ENCODE measurements around the gene MYBPH. TPM values are rescaled to one million over a fixed set of nuclear protein-coding genes. Genes with fewer than 3 reads are reported as not detected.

The MYBPH gene
- total and polyA plus RNA-seq, 10 donors: 0.09 to 2.7 (median 0.32) TPM; not detected in 3

GRCh38 chr1:203172184-203173010 lies 3.2 kb downstream of the MYBPH start:
- 50 to 59% (median 54%) methylated on average over 7 to 8 of the region's 8 CpGs for WGBS, 5 donors
- peak; percentile 84 for DNase-seq
- H3K9me3 ChIP-seq: no peaks in the 10 kb centered on the region
- no peak overlapping the region for H3K4me3 ChIP-seq
- H3K4me1 ChIP-seq: peaks cover 0 to 46% (median 17%) of the 10 kb centered on the region in 6 donors
- H3K27me3 ChIP-seq (replicated peaks in 1 of 7): peaks cover 0 to 43% (median 0%) of the 10 kb centered on the region in 7 donors
- H3K27ac ChIP-seq: no peak overlapping the region
- intact Hi-C loops (cut with DNase I; ENCODE audit: low total_unique reads): no loop called here
- TF ChIP-seq POLR2A (IDR thresholded peaks at IDR 0.05) (no peak), CTCF (IDR thresholded peaks at IDR 0.05 in 8 of 11, conservative IDR thresholded peaks at IDR 0.05 in 3 of 11) (peak; percentile 32 to 86 (median 70)), POLR2AphosphoS5 (IDR thresholded peaks at IDR 0.05) (no peak)
- H3K36me3 ChIP-seq: no peaks in the 10 kb centered on the region

- intact Hi-C loops (cut with DNase I; ENCODE audit: low total_unique reads): no loop called here
- TF ChIP-seq CTCF (IDR thresholded peaks at IDR 0.05 in 8 of 11, conservative IDR thresholded peaks at IDR 0.05 in 3 of 11): no peak
- peak; percentile 67 for DNase-seq
These were observed 4.1 kb downstream of the MYBPH start for GRCh38 chr1:203171341-203172183.

GRCh38 chr1:203170625-203171330 lies 4.8 kb downstream of the MYBPH start:
- H3K27me3 ChIP-seq (replicated peaks in 1 of 7): peaks cover 0 to 48% (median 0%) of the 10 kb centered on the region in 7 donors
- TF ChIP-seq CTCF (IDR thresholded peaks at IDR 0.05 in 8 of 11, conservative IDR thresholded peaks at IDR 0.05 in 3 of 11) (no peak), POLR2AphosphoS5 (IDR thresholded peaks at IDR 0.05) (no peak), POLR2A (IDR thresholded peaks at IDR 0.05) (no peak)
- no peak overlapping the region for H3K27ac ChIP-seq
- no peak overlapping the region for H3K4me3 ChIP-seq
- H3K36me3 ChIP-seq: peaks cover 0 to 4% (median 0%) of the 10 kb centered on the region in 6 donors
- peaks cover 0 to 39% (median 10%) of the 10 kb centered on the region in 6 donors for H3K4me1 ChIP-seq
- DNase-seq: peak; percentile 48
- 77 to 83% (median 79%) methylated on average over 7 to 8 of the region's 8 CpGs for WGBS, 5 donors
- intact Hi-C loops (cut with DNase I; ENCODE audit: low total_unique reads): no loop called here
- no peaks in the 10 kb centered on the region for H3K9me3 ChIP-seq

More at GRCh38 chr1:203171341-203172183, 4.1 kb downstream of the MYBPH start:
- Histone ChIP-seq H3K27ac (no peak overlapping the region), H3K4me1 (peaks cover 0 to 46% (median 14%) of the 10 kb centered on the region in 6 donors), H3K9me3 (no peaks in the 10 kb centered on the region), H3K4me3 (no peak overlapping the region), H3K36me3 (no peaks in the 10 kb centered on the region), H3K27me3 (replicated peaks in 1 of 7) (peaks cover 0 to 48% (median 0%) of the 10 kb centered on the region in 7 donors)
- 91 to 94% (median 93%) methylated on average over 17 to 22 of the region's 22 CpGs for WGBS, 5 donors
